Astrocyte (in vitro differentiated cells and primary cell): ENCODE measurements around the gene PLCB4. TPM values are rescaled to one million over a fixed set of nuclear protein-coding genes. Genes with fewer than 3 reads are reported as not detected.

Source experiments
- DNase-seq: peaks from one replicate; pipeline ENCODE4 v3.0.0-alpha.2; 2010; ENCODE audit warnings: low read depth
- FAIRE-seq: peaks from 2 replicates; lab custom pipeline; 2011; peaks lifted over from hg19 to GRCh38; lab: Jason Lieb, UNC
- H2AFZ ChIP-seq: 2 replicates; pipeline ENCODE4 v1.6.0; 2012; ENCODE audit warnings: low read depth, low read length, inconsistent platforms
- H3K27ac ChIP-seq: 2 replicates; pipeline ENCODE4 v1.5.1; 2011; ENCODE audit warnings: low read depth, low read length, inconsistent platforms
- H3K27me3 ChIP-seq: 2 replicates; pipeline ENCODE4 v1.6.0; 2011; ENCODE audit warnings: low read length, inconsistent platforms; ENCODE audit not compliant: insufficient read depth
- H3K36me3 ChIP-seq: 2 replicates; pipeline ENCODE4 v1.5.1; 2011; ENCODE audit warnings: low read length, inconsistent platforms; ENCODE audit not compliant: insufficient read depth
- H3K4me1 ChIP-seq: 2 replicates; pipeline ENCODE4 v1.5.1; 2011; ENCODE audit warnings: low read length, inconsistent platforms; ENCODE audit not compliant: insufficient read depth
- H3K4me2 ChIP-seq: 2 replicates; pipeline ENCODE4 v1.6.0; 2012; ENCODE audit warnings: low read length, inconsistent platforms
- H3K4me3 ChIP-seq: 2 replicates; pipeline ENCODE4 v1.5.1; 2011; ENCODE audit warnings: low read depth, mild to moderate bottlenecking, low read length, inconsistent platforms; ENCODE audit not compliant: insufficient read depth
- H3K79me2 ChIP-seq: 2 replicates; pipeline ENCODE4 v1.6.0; 2012; ENCODE audit warnings: mild to moderate bottlenecking, low read length, inconsistent platforms; ENCODE audit not compliant: insufficient read depth
- H3K9ac ChIP-seq: 2 replicates; pipeline ENCODE4 v1.6.0; 2012; ENCODE audit warnings: mild to moderate bottlenecking, low read length, inconsistent platforms
- H3K9me3 ChIP-seq: 2 replicates; pipeline ENCODE4 v1.5.1; 2012; ENCODE audit warnings: low read depth, mild to moderate bottlenecking, low read length, inconsistent platforms; ENCODE audit not compliant: insufficient read depth
- H4K20me1 ChIP-seq: 2 replicates; pipeline ENCODE4 v1.6.0; 2012; ENCODE audit warnings: low read length, inconsistent platforms; ENCODE audit not compliant: insufficient read depth
- H3K27ac Mint-ChIP-seq: one replicate; pipeline ENCODE4 v1.8.0; 2021; ENCODE audit warnings: mild to moderate bottlenecking, mixed read lengths; ENCODE audit not compliant: unreplicated experiment
- H3K27me3 Mint-ChIP-seq: one replicate; pipeline ENCODE4 v1.8.0; 2021; ENCODE audit warnings: low read depth, mixed read lengths; ENCODE audit not compliant: unreplicated experiment
- H3K36me3 Mint-ChIP-seq: one replicate; pipeline ENCODE4 v1.8.0; 2021; ENCODE audit warnings: low read depth, mixed read lengths; ENCODE audit not compliant: unreplicated experiment
- H3K4me1 Mint-ChIP-seq: one replicate; pipeline ENCODE4 v1.8.0; 2021; ENCODE audit warnings: low read depth, mixed read lengths; ENCODE audit not compliant: unreplicated experiment
- H3K4me3 Mint-ChIP-seq: one replicate; pipeline ENCODE4 v1.8.0; 2021; ENCODE audit warnings: mild to moderate bottlenecking, moderate library complexity, mixed read lengths; ENCODE audit not compliant: unreplicated experiment
- H3K9me3 Mint-ChIP-seq: one replicate; pipeline ENCODE4 v1.8.0; 2021; ENCODE audit warnings: mild to moderate bottlenecking, mixed read lengths; ENCODE audit not compliant: unreplicated experiment
- EZH2 ChIP-seq: IDR thresholded peaks from 2 replicates; pipeline ENCODE4 v1.6.1; 2012; ENCODE audit warnings: mild to moderate bottlenecking, low read length, inconsistent platforms; ENCODE audit not compliant: insufficient read depth
- total RNA-seq: library from RNA; stranded (reverse); gene quantifications from 2 replicates; pipeline ENCODE4 v1.2.1, GENCODE V29; 2021
- TF ChIP-seq, protein P1 (sequence below): IDR thresholded peaks from 2 replicates; pipeline ENCODE4 v1.5.1; 2011; ENCODE audit warnings: low read depth, mild to moderate bottlenecking, inconsistent platforms, low read length, moderate library complexity; ENCODE audit not compliant: insufficient read depth

PLCB4 gene
- total RNA-seq, 1 donor from 2014 or later = 58.2 TPM

DNA sequence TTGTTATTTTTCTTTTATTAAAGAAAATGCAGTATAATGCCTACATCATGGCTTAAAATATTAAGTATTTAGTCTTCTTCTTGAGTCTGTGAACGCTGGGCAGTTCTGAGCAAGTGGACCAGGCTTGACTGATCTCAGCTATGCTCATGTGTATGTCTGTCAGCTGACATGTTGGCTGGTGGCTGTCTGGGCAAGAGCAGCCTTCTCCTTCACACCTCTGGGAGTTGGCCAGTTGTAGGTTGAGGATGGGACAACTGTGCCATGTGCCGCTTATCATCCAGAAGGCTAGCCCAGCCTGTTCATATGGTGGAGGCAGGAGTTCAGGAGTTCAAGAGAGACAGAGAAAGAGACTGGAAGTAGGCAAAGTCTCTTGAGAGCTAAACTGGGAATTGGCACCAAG lies 175.9 kb downstream of the PLCB4 start:
- H3K9me3 Mint-ChIP-seq = no peaks in the 10 kb centered on the region
- Histone ChIP-seq H3K9ac (no peak overlapping the region), H3K27me3 (no peaks in the 10 kb centered on the region), H3K27ac (no peak overlapping the region), H4K20me1 (peaks cover 8% of the 10 kb centered on the region), H3K4me3 (no peak overlapping the region), H3K79me2 (no peaks in the 10 kb centered on the region), H3K9me3 (no peaks in the 10 kb centered on the region), H3K36me3 (no peaks in the 10 kb centered on the region), H2AFZ (no peak overlapping the region), H3K4me1 (peaks cover 10% of the 10 kb centered on the region), H3K4me2 (no peak overlapping the region)
- H3K27ac Mint-ChIP-seq = no peak overlapping the region
- H3K4me3 Mint-ChIP-seq = no peak overlapping the region
- FAIRE-seq = no peak
- peaks cover 30% of the 10 kb centered on the region for H3K4me1 Mint-ChIP-seq
- TF ChIP-seq, protein P1, sequence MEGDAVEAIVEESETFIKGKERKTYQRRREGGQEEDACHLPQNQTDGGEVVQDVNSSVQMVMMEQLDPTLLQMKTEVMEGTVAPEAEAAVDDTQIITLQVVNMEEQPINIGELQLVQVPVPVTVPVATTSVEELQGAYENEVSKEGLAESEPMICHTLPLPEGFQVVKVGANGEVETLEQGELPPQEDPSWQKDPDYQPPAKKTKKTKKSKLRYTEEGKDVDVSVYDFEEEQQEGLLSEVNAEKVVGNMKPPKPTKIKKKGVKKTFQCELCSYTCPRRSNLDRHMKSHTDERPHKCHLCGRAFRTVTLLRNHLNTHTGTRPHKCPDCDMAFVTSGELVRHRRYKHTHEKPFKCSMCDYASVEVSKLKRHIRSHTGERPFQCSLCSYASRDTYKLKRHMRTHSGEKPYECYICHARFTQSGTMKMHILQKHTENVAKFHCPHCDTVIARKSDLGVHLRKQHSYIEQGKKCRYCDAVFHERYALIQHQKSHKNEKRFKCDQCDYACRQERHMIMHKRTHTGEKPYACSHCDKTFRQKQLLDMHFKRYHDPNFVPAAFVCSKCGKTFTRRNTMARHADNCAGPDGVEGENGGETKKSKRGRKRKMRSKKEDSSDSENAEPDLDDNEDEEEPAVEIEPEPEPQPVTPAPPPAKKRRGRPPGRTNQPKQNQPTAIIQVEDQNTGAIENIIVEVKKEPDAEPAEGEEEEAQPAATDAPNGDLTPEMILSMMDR = no peak
- no peak for TF ChIP-seq EZH2
- no peaks in the 10 kb centered on the region for H3K27me3 Mint-ChIP-seq
- H3K36me3 Mint-ChIP-seq = peaks cover 6% of the 10 kb centered on the region
- DNase-seq = no peak

DNA sequence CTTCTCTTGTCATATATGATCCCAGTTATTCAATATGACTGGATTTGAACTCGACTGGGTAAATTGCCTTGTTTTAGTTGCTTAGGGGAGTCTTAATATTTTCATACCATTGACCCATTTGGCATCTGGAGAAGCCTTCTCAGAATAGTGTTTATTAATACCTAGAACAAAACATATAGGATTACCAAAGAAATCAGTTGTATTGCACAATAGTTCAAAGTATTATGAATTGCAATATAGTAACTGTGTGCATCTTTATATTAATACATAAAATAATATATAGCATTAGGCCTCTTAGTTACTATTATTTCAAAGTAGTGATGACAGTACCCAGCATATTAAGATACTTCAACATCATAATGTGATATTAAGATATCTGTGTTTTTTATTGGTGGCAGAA lies 177.8 kb downstream of the PLCB4 start:
- Histone ChIP-seq H3K27ac (no peak overlapping the region), H3K79me2 (no peaks in the 10 kb centered on the region), H3K4me3 (no peak overlapping the region), H2AFZ (no peak overlapping the region), H3K36me3 (no peaks in the 10 kb centered on the region), H3K9ac (no peak overlapping the region), H4K20me1 (peaks cover 5% of the 10 kb centered on the region), H3K4me1 (peaks cover 2% of the 10 kb centered on the region), H3K4me2 (no peak overlapping the region), H3K9me3 (no peaks in the 10 kb centered on the region), H3K27me3 (no peaks in the 10 kb centered on the region)
- FAIRE-seq (no peak), DNase-seq (no peak)
- Mint-ChIP-seq H3K4me1 (peaks cover 16% of the 10 kb centered on the region), H3K27me3 (no peaks in the 10 kb centered on the region), H3K27ac (no peak overlapping the region), H3K9me3 (no peaks in the 10 kb centered on the region), H3K4me3 (no peak overlapping the region), H3K36me3 (peaks cover 2% of the 10 kb centered on the region)
- TF ChIP-seq EZH2 = no peak
- TF ChIP-seq, protein P1 = no peak

DNA sequence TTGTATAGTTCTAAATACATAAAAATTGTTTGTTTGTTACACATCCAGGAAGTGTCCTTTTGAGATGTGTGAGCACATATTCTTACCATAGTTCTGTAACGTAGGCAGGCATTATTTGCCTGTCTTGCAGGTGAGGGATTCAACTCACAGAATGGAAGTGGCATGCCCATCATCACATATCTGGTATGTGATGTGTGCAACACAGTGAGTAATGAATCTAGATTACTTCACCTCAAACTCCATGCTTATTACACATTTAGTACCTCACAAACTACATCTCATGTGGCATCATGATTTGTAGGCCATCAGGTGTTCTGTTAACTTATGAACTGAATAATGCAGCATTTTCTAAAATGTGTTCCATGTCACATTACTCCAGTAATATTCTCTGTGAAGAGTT lies 181.6 kb downstream of the PLCB4 start:
- DNase-seq (no peak), FAIRE-seq (no peak)
- no peak overlapping the region for H2AFZ ChIP-seq
- no peak overlapping the region for H3K4me3 Mint-ChIP-seq
- no peaks in the 10 kb centered on the region for H3K36me3 Mint-ChIP-seq
- H3K36me3 ChIP-seq = no peaks in the 10 kb centered on the region
- H3K27me3 Mint-ChIP-seq = no peaks in the 10 kb centered on the region
- no peak overlapping the region for H3K4me2 ChIP-seq
- H3K27me3 ChIP-seq = no peaks in the 10 kb centered on the region
- no peaks in the 10 kb centered on the region for H4K20me1 ChIP-seq
- H3K27ac ChIP-seq = no peak overlapping the region
- H3K79me2 ChIP-seq = no peaks in the 10 kb centered on the region
- H3K4me1 Mint-ChIP-seq = peaks cover 6% of the 10 kb centered on the region
- H3K27ac Mint-ChIP-seq = no peak overlapping the region
- no peak overlapping the region for H3K4me3 ChIP-seq
- no peaks in the 10 kb centered on the region for H3K9me3 ChIP-seq
- no peaks in the 10 kb centered on the region for H3K9me3 Mint-ChIP-seq
- H3K9ac ChIP-seq = no peak overlapping the region
- H3K4me1 ChIP-seq = no peaks in the 10 kb centered on the region
- no peak for TF ChIP-seq EZH2
- TF ChIP-seq, protein P1 = no peak
